GM21619 (cell line): ENCODE measurements around the gene GPR84.
"Not testable (repeated sequence)": the region's sequence is repeated elsewhere in the genome, so short reads cannot be mapped to it uniquely, and the experiment has no call there.

ENCODE experiments used
- ATAC-seq: cut with Tn5 transposase; IDR thresholded peaks from one replicate; pipeline ENCODE4 v1.9.1; 2021; ENCODE audit not compliant: unreplicated experiment

GPR84 gene

GRCh38 chr12:54356951-54357356 lies 7.3 kb downstream of the GPR84 start:
- ATAC-seq = no peak

DNA sequence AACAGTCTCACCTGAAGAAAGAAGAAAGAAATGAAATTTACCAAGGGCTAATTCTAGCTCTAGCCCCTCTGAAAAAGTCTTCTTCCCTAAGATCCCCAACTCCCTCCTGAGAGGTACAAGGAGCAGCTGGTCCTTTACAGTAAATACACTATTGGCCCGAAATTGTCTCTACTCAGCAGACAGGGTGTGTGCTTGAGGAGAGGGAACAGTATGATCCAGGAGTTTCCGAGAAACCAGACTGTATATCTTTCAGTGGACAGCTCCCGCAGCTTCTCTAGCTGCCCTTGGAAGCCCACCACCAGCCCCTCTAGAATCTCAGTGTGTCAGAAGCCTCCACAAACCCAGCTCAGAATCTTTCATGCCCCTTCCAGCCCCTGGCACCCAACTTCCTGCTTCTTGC lies 8.1 kb downstream of the GPR84 start:
- ATAC-seq = no peak

- ATAC-seq = no peak
Observed at GRCh38 chr12:54355104-54355815, 9.0 kb downstream of the GPR84 start.

GRCh38 chr12:54354271-54354670 lies 10.0 kb downstream of the GPR84 start:
- ATAC-seq = not testable (repeated sequence)

DNA sequence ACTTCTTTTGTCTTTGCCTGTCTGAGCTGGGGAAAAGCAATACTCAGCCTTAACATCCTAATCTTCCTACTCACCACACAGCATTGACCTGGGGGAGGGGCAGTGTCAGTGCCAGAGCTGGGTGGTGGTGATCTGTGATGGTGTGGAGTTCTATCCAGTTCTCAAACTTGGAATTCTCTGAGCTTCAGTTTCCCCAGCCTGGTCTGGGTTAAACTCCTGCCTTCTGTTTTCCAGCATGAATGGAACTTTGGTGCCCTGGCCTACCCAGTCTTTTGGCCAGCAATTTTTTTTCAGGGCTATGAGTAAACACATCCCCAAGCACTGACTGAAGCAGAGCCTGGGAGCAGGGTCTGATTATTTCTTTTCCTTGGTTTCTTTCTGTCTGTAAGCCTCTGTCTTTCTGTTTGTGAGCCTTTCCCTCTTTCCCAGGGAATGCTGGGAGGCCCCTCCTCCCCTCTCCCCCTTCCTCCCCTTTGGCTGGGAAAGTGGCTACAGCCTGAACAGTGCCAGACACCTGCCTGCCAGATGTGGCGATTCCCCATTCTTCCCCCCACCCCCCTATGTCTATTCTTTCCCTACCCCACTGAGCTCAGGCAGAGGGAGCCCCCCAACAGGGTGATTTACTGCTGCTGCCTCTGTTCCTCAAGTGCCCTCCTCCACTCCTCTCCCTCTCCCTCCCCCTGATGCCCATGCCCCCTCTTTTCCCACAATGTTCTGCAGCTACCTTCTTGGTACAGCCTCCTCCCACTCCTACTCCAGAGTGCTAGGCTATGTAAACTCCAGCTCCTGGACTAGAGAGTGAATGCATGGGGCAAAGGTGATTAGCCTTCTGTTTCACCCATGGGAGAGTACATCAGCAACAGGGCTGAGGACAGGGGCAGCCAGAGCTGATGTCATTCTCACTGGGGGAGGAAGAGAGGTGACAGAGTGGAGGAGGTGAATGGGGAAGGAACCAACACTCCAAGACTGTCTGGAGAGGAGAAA lies 11.1 kb downstream of the GPR84 start:
- ATAC-seq = no peak

DNA sequence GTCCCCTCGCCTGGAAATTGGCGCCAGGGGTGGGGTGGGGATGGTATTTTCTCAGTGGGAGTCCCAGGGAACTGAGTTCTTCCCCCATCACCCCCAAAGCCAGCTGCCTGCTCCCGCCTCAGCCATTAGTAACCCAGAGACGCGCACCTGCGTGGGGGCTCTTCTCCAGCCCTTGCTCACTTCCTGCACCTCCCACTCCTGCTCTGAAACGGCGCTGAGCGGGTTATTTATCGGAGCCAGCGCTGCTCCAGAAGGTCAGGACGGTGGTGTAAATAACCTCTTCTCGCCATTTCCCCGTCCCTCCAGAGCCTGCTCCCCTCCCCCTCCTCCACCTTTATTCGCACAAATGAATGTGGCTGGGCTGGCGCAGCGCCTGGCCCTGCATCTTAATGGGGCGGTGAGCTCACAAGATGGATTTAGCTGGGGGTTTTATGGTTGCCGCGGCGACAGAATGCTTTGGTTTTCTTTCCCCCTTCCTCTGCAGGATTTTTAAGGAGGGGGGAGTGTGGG lies 12.2 kb downstream of the GPR84 start:
- ATAC-seq = no peak

- no peak for ATAC-seq
Observed at GRCh38 chr12:54351341-54351740, 12.9 kb downstream of the GPR84 start.

GRCh38 chr12:54350743-54351142 lies 13.5 kb downstream of the GPR84 start:
- no peak for ATAC-seq

- ATAC-seq = no peak
Observed at GRCh38 chr12:54349679-54350078, 14.6 kb downstream of the GPR84 start.

DNA sequence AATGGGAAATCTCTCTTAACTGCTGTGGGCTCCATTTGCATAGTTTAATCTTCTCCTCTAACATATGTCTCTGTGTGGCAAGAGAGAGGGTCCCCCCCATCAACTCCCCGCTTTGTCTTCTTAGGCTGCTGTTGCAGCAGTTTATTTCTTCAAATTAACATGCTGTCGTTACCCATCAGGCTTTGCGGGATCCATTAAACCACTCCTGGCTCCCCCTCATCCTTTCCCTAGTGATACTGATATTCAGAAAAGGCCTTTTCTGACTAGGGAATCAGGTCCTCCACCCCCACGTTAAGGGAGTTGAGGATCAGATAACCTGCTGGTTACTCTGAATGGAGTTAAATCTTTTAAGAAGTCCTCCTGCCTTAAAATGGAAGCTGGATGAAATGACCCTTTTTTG lies 15.2 kb downstream of the GPR84 start:
- ATAC-seq = no peak

GRCh38 chr12:54341378-54342300 lies 22.6 kb downstream of the GPR84 start:
- ATAC-seq = no peak

GRCh38 chr12:54340846-54341245 lies 23.4 kb downstream of the GPR84 start:
- no peak for ATAC-seq

GRCh38 chr12:54338698-54339296 lies 25.5 kb downstream of the GPR84 start:
- no peak for ATAC-seq

DNA sequence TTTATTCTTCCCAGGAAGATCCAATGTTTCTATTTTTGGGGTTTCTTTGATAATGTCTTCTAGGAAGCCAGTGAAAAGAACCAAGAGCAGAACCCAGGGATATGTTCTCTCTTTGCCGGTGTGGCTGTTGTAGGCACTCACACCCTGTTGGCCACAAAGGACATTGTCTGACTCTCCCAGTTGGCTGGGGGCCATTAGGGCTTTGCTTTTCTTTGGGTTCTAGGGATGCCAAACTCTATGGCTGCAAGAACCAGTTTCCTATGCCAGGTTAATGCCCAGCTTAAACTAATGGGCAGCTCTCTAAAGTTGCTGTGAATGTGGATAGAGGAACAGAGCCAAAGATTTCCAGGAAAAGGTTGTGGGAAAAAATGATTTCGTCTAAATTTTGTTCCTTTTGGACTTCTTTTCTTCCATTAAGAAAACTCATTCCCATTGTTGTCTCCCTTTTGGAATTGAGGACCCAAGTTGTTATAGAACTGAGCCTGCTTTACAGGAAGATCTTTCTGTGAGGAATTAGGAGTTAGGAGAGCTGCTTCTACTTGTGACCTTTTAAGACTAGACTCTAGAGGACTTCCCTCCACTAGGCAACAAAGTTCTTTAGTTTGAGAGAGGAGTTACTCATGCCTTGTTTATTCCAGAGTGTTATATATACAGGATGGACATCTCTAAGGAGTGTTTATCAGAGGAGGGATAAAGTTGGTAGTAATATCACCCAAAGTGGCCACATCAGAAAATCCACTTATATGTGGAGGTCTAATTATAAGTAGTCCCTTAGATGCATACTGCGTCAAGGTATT lies 26.2 kb downstream of the GPR84 start:
- no peak for ATAC-seq

DNA sequence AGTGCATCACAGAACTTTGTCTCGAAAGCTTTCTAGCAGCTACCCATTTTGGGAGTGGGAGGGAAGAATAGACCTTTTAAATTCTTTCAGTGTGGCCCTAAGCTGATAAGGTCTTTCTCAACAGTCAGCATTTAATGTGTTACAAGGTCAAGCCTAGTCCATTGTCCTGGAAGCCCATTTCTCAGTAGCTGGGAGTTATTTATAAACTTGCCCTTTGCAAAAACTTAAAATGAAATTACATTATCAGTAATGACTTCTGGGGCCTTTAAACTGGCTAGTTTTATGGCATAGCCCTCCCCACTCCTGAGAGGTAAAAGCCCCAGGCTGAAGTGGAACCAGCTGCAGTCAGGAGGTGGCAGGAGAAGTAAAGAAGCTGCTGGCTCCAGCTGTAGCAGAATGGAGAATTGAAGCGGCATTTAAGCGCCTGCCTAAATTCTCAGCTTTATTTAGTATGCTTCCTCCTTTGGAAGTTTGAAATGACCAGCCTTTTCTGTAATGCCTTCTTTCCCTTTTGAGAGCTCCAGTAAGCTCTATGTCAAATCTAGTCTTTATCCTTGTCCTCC lies 26.9 kb downstream of the GPR84 start:
- no peak for ATAC-seq

- ATAC-seq = no peak
Observed at GRCh38 chr12:54333420-54334034, 30.8 kb downstream of the GPR84 start.

DNA sequence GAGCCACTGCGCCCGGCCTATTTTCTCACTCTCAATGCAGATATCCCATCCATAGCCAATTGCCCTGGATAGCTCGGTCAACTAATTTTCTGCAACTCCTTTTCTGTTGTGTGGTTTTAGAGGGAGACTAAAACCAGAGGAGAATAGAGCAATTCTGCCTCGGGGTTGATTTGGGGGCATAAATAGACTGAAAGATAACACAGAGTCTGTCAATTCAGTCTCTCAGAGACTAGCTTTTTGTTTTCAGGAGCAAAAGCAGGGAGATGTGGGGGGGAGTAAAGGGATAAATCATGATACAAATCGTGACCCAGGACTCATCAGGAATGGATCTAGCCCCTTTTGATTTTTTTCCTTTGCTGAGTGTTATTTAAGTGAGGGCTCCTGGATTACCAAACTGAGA lies 32.8 kb downstream of the GPR84 start:
- ATAC-seq = no peak

DNA sequence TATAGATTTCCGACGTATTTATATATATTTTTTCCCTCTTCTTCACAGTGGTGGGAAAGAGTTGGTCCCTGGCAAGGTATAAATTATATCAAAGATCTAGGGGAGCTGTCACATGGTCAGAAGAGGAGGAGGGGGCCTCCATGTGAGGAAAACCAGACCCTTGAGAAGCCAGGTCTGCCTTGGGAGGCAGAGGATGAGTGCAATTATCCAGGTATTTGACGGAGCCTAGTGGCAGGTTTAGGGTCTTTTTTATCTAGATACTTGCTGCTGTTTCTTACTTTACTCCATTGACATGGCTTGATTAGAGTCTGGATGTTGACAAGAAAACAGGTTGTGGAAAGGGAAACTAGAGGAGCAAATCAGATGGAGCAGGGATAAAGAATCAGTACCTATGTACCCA lies 33.8 kb downstream of the GPR84 start:
- ATAC-seq = no peak

GRCh38 chr12:54329759-54330158 lies 34.5 kb downstream of the GPR84 start:
- no peak for ATAC-seq
